ENCODE results near the gene MALRD1.

DNA sequence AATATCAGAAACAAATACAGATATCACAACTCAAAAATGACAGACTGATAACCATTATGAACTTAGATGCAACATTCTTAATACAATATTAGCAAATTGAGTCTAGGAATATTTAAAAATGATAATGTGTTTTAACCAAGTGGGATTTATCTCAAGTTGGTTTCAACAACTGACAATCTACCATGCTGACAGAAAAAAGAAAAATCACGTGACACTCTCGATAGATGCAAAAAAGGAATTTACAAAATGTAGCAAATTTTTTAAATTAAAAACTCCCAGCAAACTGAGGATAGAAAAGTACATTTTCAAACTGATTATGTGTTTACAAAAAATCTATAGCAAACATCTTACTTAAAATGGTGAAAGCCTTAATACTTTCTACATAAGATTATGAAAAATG is 177.4 kb downstream of the MALRD1 start:
- no peak for TF ChIP-seq POLR2A (IDR thresholded peaks at IDR 0.05)
- TF ChIP-seq, protein P1, sequence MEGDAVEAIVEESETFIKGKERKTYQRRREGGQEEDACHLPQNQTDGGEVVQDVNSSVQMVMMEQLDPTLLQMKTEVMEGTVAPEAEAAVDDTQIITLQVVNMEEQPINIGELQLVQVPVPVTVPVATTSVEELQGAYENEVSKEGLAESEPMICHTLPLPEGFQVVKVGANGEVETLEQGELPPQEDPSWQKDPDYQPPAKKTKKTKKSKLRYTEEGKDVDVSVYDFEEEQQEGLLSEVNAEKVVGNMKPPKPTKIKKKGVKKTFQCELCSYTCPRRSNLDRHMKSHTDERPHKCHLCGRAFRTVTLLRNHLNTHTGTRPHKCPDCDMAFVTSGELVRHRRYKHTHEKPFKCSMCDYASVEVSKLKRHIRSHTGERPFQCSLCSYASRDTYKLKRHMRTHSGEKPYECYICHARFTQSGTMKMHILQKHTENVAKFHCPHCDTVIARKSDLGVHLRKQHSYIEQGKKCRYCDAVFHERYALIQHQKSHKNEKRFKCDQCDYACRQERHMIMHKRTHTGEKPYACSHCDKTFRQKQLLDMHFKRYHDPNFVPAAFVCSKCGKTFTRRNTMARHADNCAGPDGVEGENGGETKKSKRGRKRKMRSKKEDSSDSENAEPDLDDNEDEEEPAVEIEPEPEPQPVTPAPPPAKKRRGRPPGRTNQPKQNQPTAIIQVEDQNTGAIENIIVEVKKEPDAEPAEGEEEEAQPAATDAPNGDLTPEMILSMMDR (IDR thresholded peaks at IDR 0.05): no peak

All from body of pancreas (tissue), 4 donors.